Activated CD8-positive, alpha-beta memory T cell treated with anti-CD3 and anti-CD28 coated beads for 48 hours (primary cell): ENCODE results near the gene OVOL2.
"Not testable (repeated sequence)": the region's sequence is repeated elsewhere in the genome, so short reads cannot be mapped to it uniquely, and the experiment has no call there.

ENCODE experiments used
- DNase-seq, 3 experiments: peaks; one replicate each; pipeline ENCODE4 v3.0.0-alpha.2; 2020; ENCODE audit warnings: low read depth in 2 of 3, low spot score in 2 of 3

Gene OVOL2

DNA sequence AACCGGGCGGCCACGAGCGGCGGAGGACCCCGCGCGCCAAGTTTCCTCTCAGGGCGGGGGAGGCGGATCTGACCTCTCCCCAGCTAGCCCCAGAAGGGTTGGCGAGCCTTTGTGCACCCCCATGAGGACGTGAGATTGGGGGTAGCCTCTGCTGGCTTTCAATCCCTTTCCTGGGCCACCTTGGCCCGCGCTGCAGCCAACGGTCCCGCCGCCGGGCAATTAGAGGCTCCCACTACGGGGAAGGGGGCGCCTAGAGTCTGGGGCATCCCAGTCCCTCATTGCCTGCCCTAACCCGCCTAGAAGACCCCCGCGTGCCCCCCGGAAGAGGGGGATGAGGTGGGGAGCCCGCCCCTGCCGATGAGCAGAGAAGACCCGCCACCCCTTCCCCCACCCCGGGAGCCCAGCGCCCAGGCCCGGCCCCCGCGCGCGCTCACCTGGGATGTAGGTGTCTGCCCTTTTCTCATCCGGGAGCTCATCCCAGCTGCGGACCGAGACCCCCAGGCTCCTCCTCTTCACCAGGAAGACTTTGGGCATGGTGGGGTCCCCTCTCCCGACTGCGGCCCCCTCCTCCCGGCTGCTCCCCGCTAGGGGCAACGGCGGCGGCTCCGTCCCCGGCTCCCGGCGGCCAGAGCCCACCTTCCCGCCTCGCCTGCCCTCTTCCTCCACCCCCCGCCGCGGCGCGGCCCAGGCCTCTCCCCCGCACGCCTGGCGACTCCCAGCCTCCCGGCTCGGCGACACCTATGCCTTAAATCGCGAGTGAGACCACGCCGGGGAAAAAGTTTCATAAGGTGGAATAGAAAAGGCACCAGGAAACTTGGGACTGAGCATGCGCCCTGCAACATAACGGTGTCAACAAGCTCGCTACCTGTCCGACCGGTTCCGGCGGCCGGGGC lies at the start of gene OVOL2:
Gene OVOL2, minus strand, starts transcription at position 816 of the 893 bp plus-strand sequence. Its CDS starts 282 bp downstream, at position 534.
- no peak for DNase-seq

GRCh38 chr20:18103497-18103896 lies 45.8 kb upstream of the OVOL2 start:
- no peak for DNase-seq

DNA sequence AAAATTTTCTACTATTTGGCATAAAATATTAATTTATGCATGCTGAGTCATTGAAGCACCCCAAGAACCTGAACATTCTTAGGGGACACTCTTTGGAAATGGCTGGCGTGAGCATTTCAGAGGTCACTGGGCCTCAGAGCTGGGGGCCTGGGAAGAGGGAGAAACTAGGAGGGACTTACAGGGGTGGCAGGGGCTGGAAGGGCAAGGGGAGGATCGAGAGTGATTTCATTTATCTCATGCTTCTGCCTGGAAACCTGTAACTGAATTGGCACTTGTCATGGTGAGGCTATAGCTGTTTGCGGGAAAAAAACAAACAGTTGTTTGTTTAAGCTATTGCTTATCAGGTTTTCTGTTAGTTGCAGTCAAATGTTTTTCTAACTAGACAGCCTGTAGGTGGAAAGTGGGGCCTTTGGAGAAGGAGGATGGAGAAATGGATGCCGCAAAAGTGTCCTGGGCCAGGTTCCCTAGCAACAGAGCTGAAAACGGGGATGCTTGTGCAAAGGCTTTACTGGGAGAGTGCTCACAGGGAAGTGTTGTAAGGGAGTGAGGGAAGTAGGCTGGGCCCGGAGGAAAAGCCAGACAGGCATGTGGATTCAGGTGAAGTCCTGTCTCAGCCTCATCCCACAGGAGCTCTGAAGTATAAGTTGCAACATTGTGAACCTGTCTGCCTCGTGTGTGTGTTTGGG lies 43.6 kb upstream of the OVOL2 start:
- DNase-seq, result no peak

GRCh38 chr20:18100569-18100968 lies 42.9 kb upstream of the OVOL2 start:
- DNase-seq, result not testable (repeated sequence)

DNA sequence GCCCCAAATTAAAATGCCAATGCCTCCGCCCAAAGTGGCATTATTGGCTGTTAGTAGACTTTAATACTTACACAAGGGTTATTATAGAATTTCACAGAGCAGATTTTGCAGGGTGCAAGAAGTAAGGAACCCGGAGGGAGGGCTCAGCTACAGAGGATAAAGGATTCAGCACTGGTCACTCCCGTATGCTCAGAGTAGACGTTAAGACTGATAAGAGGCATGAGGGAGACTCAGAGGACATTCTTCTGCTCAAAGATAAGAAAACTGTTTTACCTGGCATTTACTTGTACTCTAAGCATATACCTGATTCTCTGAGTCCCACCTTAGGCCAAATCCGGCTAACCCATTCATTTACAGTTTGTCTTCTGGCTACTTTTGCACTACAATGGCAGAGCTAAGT lies 36.5 kb upstream of the OVOL2 start:
- no peak for DNase-seq

GRCh38 chr20:18093388-18093787 lies 35.7 kb upstream of the OVOL2 start:
- no peak for DNase-seq

- no peak for DNase-seq
Measured at GRCh38 chr20:18092890-18093289, 35.2 kb upstream of the OVOL2 start.

DNA sequence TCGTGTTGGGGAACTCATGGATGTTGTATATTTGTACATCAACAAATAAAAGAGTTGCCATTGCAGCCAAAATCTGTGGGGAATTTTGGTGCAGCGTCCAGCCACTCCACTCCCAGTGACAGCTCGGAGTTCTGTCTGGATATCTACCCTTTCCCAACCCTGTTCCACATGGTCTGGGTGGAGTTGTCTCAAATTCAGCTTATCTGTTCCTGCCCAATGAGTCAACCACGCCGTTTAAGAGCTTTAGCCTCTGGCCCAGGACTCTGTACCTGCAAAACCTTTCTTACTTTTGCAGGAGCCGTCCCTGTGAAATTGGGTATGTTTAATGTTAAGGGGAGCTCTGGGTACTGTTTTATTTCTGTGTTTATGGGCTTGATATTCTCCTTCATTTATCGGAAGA lies 33.9 kb upstream of the OVOL2 start:
- no peak for DNase-seq

DNA sequence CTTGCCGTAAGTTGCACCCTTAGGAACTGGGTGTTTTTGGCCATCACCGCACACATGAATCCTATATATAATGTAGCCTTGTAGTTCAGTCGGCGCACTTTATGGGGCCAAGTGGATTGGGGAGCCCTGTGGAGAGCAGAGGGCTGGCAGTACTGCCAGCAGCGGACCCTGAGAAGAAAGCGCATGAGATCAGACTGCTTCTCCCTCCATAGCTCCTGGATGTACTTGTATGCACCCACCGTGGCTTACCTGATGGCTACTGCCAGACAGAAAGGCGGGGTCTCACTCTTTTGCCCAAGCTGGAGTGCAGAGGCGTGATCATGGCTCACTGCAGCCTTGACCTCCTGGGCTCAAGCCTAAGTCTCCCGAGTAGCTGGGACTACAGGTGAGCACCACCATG lies 32.8 kb upstream of the OVOL2 start:
- no peak for DNase-seq

DNA sequence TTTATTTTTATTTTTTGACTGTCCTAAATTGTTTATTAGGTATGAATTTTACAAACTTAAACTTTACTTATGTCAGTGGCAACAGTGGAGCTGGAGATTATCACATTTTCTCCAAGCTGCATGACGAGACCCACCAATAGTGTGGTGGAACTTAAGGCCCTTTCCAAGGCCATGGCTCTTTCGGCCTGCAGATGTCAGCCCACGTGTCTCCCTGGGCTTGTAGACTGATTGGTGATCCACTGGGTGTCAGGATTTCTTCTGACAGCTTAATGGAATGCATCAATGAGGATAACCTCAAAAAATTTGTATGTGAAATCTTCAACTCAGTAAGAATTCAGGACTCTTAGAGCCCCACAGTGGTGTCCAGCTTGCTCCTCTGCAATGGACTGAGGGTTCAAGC lies 32.3 kb upstream of the OVOL2 start:
- no peak for DNase-seq

DNA sequence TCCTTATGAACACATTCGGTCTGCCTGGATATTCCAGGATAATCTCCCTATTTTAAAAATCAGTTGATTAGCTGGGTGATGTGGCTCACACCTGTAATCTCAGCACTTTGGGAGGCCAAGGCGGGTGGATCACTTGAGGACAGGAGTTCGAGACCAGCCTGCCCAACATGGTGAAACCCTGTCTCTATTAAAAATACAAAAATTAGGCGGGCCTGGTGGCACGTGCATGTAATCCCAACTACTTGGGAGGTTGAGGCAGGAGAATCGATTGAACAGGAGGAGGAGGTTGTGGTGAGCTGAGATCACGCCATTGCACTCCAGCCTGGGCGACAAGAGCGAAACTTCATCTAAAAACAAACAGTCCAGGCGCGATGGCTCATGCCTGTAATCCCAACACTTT lies 31.1 kb upstream of the OVOL2 start:
- DNase-seq, result not testable (repeated sequence)

- DNase-seq, result not testable (repeated sequence)
Measured at GRCh38 chr20:18088298-18088697, 30.6 kb upstream of the OVOL2 start.

- DNase-seq, result no peak
Measured at GRCh38 chr20:18087054-18087453, 29.3 kb upstream of the OVOL2 start.

GRCh38 chr20:18080836-18081235 lies 23.1 kb upstream of the OVOL2 start:
- not testable (repeated sequence) for DNase-seq

DNA sequence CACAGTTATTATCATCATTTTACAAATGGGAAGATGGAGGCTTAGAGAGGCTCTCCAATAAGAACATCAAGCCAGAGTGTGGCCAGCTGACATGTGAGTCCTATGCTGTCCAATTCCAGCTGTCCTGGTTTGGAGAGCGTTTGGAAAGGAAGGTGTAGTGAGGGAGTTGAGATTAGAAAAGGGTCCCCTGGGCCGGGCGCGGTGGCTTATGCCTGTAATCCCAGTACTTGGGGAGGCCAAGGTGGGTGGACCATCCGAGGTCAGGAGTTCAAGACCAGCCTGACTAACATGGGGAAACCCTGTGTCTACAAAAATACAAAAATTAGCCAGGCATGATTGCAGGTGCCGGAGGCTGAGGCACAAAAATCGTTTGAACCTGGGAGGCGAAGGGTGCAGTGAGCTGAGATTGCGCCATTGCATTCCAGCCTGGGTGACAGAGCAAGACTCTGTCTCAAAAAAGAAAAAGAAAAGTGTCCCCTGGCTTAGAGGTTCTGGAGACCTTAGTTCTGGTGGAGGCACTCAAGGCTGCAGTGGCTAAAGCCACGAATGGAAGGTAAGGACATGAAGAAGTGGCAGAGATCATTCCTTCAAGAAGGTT lies 22.1 kb upstream of the OVOL2 start:
- no peak for DNase-seq

- DNase-seq, result no peak
Measured at GRCh38 chr20:18077157-18077556, 19.4 kb upstream of the OVOL2 start.

DNA sequence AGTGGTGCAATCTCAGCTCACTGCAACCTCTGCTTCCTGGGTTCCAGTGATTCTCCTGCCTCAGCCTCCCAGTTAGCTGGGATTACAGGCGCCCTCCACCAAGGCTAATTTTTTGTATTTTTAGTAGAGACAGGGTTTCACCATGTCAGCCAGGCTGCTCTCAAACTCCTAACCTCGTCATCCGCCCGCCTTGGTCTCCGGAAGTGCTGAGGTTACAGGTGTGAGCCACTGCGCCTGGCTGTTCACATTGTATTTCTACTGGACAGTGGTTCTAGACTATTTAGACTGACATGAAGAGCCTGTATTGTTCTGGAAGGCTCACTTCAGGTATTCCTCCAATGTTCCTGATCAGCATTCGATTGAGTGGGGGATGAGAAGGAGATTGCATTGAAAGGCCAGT lies 14.8 kb upstream of the OVOL2 start:
- no peak for DNase-seq

DNA sequence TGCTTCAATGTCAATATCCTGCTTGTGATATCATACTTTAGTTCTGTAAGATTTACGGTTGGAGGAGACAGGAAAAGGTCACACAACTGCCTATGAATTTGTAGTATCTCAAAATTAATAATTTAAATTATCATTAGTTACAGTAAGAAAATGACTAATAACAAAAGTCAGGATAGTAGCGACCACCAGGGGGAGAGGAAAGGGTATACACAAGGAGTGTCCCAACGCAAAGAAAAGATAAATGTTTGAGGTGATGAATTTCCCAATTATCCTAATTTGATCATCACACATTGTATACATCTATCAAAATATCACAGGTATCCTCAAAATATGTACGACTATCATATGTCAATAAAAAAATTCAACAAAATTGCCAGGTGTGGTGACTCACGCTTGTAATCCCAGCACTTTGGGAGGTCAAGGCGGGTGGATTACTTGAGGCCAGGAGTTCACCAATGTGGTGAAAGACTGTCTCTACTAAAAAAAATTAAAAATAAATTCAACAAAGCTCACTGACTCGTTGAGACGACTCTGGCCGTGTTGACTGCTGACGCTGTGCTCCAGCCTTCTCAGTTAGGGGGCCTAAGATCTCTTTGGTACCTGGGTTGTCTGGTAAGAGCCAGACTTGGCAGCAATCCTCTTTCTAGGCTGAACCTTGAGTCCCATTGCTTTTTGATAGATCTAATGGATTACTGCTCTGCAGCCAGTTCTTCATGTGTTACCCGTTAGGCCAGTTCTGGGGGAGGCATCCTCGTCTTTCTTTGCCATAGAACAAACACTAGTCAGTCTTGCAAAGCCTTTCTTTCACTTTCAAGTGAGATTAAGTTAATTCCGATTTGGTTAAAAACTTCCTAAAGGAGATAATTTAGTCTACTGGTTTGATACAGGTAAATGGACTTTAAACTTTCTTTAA lies 9.0 kb upstream of the OVOL2 start:
- DNase-seq, result no peak

GRCh38 chr20:18063676-18064075 lies 6.0 kb upstream of the OVOL2 start:
- DNase-seq, result no peak

GRCh38 chr20:18059603-18060002 lies 1.9 kb upstream of the OVOL2 start:
- no peak for DNase-seq
